HS-27A (cell line): ENCODE results near the gene UFD1.

Experiments used
- DNase-seq: peaks from one replicate; pipeline ENCODE4 v3.0.0-alpha.2; 2012; ENCODE audit warnings: low read depth, missing footprints

Gene UFD1

GRCh38 chr22:19494676-19495173, 15.7 kb upstream of the UFD1 start:
- no peak for DNase-seq

GRCh38 chr22:19494001-19494560, 15.1 kb upstream of the UFD1 start:
- no peak for DNase-seq

- no peak for DNase-seq
These were observed 13.6 kb upstream of the UFD1 start for GRCh38 chr22:19492504-19493174.

GRCh38 chr22:19490628-19491230, 11.7 kb upstream of the UFD1 start:
- no peak for DNase-seq

- DNase-seq = no peak
These were observed 10.2 kb upstream of the UFD1 start for GRCh38 chr22:19488884-19489843.

- no peak for DNase-seq
These were observed 9.3 kb upstream of the UFD1 start for GRCh38 chr22:19488285-19488684.

- no peak for DNase-seq
These were observed 4.7 kb upstream of the UFD1 start for GRCh38 chr22:19483481-19484244.

- DNase-seq = no peak
These were observed 3.3 kb upstream of the UFD1 start for GRCh38 chr22:19482297-19482696.

GRCh38 chr22:19480789-19481188, 1.8 kb upstream of the UFD1 start:
- no peak for DNase-seq

- no peak for DNase-seq
These were observed 1.2 kb upstream of the UFD1 start for GRCh38 chr22:19480173-19480568.

- DNase-seq = peak; percentile 93
These were observed 571 bp upstream of the UFD1 start, which contains the start of gene CDC45 for GRCh38 chr22:19479355-19480172. CDC45 (plus strand) TSS chr22:19479920; CDS start chr22:19479969, 49 bp downstream.

- no peak for DNase-seq
These were observed 720 bp downstream of the UFD1 start for GRCh38 chr22:19478045-19478900.

GRCh38 chr22:19477321-19478044, 1.5 kb downstream of the UFD1 start:
- DNase-seq = no peak

- no peak for DNase-seq
These were observed 3.0 kb downstream of the UFD1 start for GRCh38 chr22:19476023-19476422.

GRCh38 chr22:19473578-19473977, 5.4 kb downstream of the UFD1 start:
- DNase-seq = no peak

- DNase-seq = no peak
These were observed 6.8 kb downstream of the UFD1 start for GRCh38 chr22:19472233-19472632.

GRCh38 chr22:19471572-19471971, 7.4 kb downstream of the UFD1 start:
- DNase-seq = no peak

- DNase-seq = no peak
These were observed 9.0 kb downstream of the UFD1 start for GRCh38 chr22:19470010-19470409.

GRCh38 chr22:19469421-19469820, 9.6 kb downstream of the UFD1 start:
- DNase-seq = no peak
